ENCODE data around the gene PCSK9. TPM values are rescaled to one million over a fixed set of nuclear protein-coding genes. Genes with fewer than 3 reads are reported as not detected.

PCSK9 gene
- total RNA-seq, 1 experiment from 2014 or later = 41.6 TPM

DNA sequence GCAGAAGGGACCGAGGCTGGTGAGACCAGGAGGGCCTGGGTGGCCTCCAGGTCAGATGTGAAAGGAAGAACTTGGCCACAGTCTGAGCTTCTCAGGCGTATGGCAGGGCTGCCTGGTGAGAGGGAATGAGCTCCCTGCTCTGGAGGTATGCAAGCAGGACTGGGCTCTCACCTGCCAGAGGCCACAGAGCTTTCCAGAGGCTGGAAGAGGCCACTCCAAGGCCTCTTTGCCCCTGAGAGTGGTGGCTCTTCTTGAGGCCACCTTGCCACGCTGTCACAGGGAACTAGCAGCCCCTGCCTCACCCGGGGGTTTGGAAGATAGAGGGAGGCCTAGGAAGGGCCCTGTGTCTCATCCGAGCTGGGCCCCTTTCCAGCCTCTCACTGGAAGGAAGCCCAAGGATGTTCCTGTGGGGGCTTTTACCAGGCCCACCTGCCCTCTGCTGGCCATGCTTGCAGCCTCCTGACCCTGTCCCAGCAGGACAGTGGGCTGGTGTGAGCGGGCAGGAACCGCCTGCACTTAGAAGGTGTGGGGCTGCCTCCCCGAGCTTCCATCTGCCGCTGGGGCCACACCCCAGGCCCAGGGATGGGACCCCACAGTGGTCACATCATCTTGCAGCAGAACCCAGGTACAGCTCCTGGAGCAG, 10.0 kb downstream of the PCSK9 start:
- Mint-ChIP-seq H3K9me3 (ENCODE audit: low read depth, unreplicated experiment) (no peaks in the 10 kb centered on the region), H3K4me1 (ENCODE audit: low read depth, unreplicated experiment) (no peaks in the 10 kb centered on the region), H3K27me3 (ENCODE audit: unreplicated experiment) (no peaks in the 10 kb centered on the region), H3K27ac (ENCODE audit: unreplicated experiment) (no peak overlapping the region), H3K4me3 (ENCODE audit: low read depth, unreplicated experiment) (no peak overlapping the region), H3K36me3 (ENCODE audit: insufficient read depth, unreplicated experiment) (peaks cover 19% of the 10 kb centered on the region)
- no peak for DNase-seq
- no TSS peak for BruUV-seq (replicated peaks)
- intact Hi-C loops (cut with micrococcal nuclease; ENCODE audit: unreplicated experiment) = loop anchor here (10.0 kb wide), 1 partner anchor 55 kb away; no protein-coding TSS in a partner anchor
- TF ChIP-seq, protein P1, sequence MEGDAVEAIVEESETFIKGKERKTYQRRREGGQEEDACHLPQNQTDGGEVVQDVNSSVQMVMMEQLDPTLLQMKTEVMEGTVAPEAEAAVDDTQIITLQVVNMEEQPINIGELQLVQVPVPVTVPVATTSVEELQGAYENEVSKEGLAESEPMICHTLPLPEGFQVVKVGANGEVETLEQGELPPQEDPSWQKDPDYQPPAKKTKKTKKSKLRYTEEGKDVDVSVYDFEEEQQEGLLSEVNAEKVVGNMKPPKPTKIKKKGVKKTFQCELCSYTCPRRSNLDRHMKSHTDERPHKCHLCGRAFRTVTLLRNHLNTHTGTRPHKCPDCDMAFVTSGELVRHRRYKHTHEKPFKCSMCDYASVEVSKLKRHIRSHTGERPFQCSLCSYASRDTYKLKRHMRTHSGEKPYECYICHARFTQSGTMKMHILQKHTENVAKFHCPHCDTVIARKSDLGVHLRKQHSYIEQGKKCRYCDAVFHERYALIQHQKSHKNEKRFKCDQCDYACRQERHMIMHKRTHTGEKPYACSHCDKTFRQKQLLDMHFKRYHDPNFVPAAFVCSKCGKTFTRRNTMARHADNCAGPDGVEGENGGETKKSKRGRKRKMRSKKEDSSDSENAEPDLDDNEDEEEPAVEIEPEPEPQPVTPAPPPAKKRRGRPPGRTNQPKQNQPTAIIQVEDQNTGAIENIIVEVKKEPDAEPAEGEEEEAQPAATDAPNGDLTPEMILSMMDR (IDR thresholded peaks at IDR 0.05; ENCODE audit: unreplicated experiment) = no peak
- CTCF ChIA-PET = interaction anchor here (0.6 kb wide), 1 partner anchor 109 kb away, joined by 4 read pairs; no protein-coding TSS in a partner anchor

DNA sequence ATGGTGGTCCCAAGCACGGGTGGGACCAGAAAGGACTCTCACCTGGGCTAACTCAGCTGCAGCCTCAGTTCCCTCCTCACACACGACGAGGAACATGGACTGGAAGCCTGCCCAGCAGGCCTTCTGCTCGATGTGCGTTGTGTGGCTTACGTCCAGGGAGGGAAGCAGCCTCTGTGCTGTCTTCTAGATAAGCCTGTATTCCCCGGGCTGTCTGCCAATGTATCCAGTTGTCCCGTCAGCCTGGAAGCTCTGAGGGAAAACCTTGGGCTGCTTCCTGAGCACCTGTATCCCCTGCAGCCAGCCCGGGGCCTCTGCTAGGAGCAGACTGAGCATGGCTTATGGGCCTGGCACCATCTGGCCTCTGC, 10.5 kb downstream of the PCSK9 start:
- H3K9me3 Mint-ChIP-seq (ENCODE audit: low read depth, unreplicated experiment) = no peaks in the 10 kb centered on the region
- no TSS peak for BruUV-seq (replicated peaks)
- peaks cover 20% of the 10 kb centered on the region for H3K36me3 Mint-ChIP-seq (ENCODE audit: insufficient read depth, unreplicated experiment)
- no peak for DNase-seq
- H3K4me1 Mint-ChIP-seq (ENCODE audit: low read depth, unreplicated experiment) = no peaks in the 10 kb centered on the region
- H3K4me3 Mint-ChIP-seq (ENCODE audit: low read depth, unreplicated experiment) = no peak overlapping the region
- H3K27me3 Mint-ChIP-seq (ENCODE audit: unreplicated experiment) = no peaks in the 10 kb centered on the region
- intact Hi-C loops (cut with micrococcal nuclease; ENCODE audit: unreplicated experiment) = loop anchor here (10.0 kb wide), 1 partner anchor 55 kb away; no protein-coding TSS in a partner anchor
- CTCF ChIA-PET = interaction anchor here (0.6 kb wide), 1 partner anchor 110 kb away, joined by 4 read pairs; no protein-coding TSS in a partner anchor
- TF ChIP-seq, protein P1 (IDR thresholded peaks at IDR 0.05; ENCODE audit: unreplicated experiment) = no peak
- H3K27ac Mint-ChIP-seq (ENCODE audit: unreplicated experiment) = no peak overlapping the region

DNA sequence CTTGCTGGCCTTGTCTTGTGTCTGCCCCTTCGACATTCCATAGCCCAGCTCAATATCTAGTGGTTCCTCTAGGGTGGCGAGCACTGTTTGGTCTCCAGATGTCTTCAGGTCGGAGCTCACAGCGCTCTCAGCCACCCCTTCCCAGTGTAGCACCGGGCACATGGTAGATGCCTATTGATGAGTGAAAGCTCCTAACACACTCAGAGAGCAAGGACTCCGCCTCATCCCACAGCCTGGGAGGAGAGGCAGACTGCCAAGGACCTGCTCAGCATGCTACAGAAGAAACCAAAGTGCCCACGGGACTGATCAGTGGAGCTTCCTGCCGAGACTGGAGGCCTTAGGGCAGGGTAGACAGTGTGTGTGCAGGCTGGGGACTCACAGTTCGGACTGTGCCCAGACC, 10.9 kb downstream of the PCSK9 start:
- H3K36me3 Mint-ChIP-seq (ENCODE audit: insufficient read depth, unreplicated experiment) = peaks cover 20% of the 10 kb centered on the region
- H3K27ac Mint-ChIP-seq (ENCODE audit: unreplicated experiment) = no peak overlapping the region
- no peaks in the 10 kb centered on the region for H3K27me3 Mint-ChIP-seq (ENCODE audit: unreplicated experiment)
- no TSS peak for BruUV-seq (replicated peaks)
- intact Hi-C loops (cut with micrococcal nuclease; ENCODE audit: unreplicated experiment) = no loop called here
- TF ChIP-seq, protein P1 (IDR thresholded peaks at IDR 0.05; ENCODE audit: unreplicated experiment) = no peak
- no peak for DNase-seq
- CTCF ChIA-PET = interaction anchor here (0.6 kb wide), 1 partner anchor 110 kb away, joined by 4 read pairs; no protein-coding TSS in a partner anchor
- H3K9me3 Mint-ChIP-seq (ENCODE audit: low read depth, unreplicated experiment) = no peaks in the 10 kb centered on the region
- no peak overlapping the region for H3K4me3 Mint-ChIP-seq (ENCODE audit: low read depth, unreplicated experiment)
- H3K4me1 Mint-ChIP-seq (ENCODE audit: low read depth, unreplicated experiment) = no peaks in the 10 kb centered on the region

DNA sequence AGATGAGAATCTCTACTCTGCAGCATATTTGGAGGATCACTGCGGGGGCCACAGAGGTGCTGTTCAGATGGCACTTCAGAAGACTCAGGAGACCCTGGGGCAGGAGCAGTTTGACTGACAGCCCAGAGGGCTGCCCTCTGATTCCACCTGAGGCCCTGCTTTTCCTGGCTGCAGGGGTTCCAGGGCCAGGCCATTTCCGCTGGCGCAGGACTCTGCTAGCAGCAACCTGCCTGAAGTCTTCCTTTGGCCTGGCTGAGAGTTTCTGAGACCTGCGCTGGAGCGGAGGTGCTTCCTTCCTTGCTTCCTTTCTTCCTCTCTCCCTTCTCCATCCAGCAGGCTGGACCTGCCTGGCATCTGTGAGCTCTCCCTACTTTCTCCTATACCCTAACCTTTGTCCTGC, 11.8 kb downstream of the PCSK9 start:
- no TSS peak for BruUV-seq (replicated peaks)
- Mint-ChIP-seq H3K4me3 (ENCODE audit: low read depth, unreplicated experiment) (no peak overlapping the region), H3K4me1 (ENCODE audit: low read depth, unreplicated experiment) (no peaks in the 10 kb centered on the region), H3K36me3 (ENCODE audit: insufficient read depth, unreplicated experiment) (peaks cover 19% of the 10 kb centered on the region), H3K27ac (ENCODE audit: unreplicated experiment) (no peak overlapping the region), H3K9me3 (ENCODE audit: low read depth, unreplicated experiment) (no peaks in the 10 kb centered on the region), H3K27me3 (ENCODE audit: unreplicated experiment) (no peaks in the 10 kb centered on the region)
- TF ChIP-seq, protein P1 (IDR thresholded peaks at IDR 0.05; ENCODE audit: unreplicated experiment) = no peak
- no peak for DNase-seq
- intact Hi-C loops (cut with micrococcal nuclease; ENCODE audit: unreplicated experiment) = no loop called here
- CTCF ChIA-PET = no interaction called here
